HG03342 (cell line): Measurements from ENCODE around the gene LRP1B.

Source experiments
- ATAC-seq: cut with Tn5 transposase; IDR thresholded peaks from one replicate; pipeline ENCODE4 v1.9.1; 2021; ENCODE audit warnings: mild to moderate bottlenecking, moderate library complexity; ENCODE audit not compliant: unreplicated experiment

LRP1B gene

DNA sequence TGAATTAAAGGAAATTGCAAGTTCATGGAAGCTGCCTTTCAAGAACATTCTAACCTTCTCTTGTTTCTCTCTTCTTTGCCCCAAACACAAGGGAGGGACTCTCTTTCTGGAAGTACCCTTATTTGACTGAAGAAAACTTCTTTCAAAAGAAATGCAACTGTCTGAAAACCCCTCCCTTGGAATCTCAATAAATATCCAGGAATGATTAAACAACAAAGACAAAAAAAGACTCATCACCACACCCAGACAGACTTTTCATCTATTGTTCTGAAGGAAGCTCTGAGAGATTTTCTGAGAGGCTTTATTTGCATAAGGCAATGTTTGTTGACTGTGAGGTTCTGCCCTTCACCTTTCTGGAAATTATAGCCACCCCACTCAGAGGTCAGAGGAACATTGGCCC is 1260.9 kb downstream of the LRP1B start:
- ATAC-seq, result no peak

DNA sequence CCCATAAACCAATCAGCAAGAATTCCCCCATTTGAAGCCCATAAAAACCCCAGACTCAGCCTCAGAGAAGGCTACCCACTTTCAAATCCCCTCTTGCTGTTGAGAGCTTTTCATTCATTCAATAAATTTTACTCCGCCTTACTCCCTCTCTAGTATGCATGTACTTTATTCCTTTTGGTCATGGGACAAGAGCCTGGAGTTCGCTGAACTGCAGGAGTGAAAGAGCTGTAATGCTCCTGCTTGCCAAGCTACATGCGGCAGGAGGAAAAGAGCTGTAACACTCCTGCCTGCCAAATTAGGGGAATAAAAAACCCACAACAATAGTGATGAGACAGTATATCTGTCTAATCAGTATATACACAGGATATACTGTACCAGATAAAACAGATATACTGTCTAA is 1261.7 kb downstream of the LRP1B start:
- no peak for ATAC-seq

DNA sequence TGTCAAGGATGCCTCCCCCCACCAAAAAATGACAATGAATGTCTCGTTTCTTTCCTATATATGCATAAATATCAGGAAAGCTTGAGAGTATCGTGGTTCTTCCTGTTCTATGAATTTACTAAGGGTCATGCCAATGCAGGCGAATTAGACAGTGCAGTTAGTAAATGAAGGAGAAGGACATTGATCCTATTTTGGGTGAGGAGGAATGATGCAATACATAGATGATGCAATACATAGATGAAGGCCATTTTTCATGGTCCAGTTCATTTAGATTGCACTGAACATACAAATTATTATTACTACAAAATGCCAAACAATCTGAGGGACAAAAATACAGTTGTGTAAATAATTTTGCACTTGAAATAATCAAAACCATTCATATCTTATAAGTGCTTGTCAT is 1265.0 kb downstream of the LRP1B start:
- no peak for ATAC-seq

DNA sequence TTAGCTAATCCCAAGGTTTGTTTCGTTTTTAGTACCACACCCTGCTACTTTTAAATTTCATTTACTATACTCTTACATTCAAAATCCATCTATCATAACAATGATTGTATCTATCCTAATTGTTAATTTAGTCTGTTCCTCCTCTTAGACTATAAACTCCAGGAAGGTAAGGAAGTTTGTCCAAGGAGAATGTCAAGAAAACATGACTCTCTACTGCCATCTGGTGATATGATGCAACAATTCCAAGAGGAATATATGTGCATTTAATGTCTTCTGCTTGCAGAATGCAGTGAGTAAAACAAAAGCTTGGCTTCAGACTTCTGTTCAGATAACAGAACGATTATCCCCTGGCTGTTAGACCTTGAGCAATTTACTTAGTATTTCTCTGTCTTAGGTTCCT is 1267.1 kb downstream of the LRP1B start:
- ATAC-seq, result peak; percentile 83

DNA sequence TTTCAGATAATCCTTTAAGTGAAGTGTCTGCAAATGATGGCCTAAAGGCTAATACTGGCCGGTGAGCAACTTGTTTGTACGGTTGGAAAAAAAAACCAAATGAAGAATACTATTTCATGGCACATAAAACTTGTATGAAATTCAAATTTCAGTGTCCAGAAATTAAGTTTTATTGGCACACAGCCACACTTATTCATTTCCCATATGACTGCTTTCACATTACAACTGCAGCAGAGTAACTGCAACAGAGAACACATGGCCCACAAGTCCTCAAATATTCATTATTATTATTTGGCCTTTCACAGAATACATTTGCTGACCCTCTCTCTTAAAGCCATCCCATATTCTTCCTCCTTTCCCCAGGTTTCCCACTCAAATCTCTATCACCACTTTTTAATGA is 1268.6 kb downstream of the LRP1B start:
- no peak for ATAC-seq

DNA sequence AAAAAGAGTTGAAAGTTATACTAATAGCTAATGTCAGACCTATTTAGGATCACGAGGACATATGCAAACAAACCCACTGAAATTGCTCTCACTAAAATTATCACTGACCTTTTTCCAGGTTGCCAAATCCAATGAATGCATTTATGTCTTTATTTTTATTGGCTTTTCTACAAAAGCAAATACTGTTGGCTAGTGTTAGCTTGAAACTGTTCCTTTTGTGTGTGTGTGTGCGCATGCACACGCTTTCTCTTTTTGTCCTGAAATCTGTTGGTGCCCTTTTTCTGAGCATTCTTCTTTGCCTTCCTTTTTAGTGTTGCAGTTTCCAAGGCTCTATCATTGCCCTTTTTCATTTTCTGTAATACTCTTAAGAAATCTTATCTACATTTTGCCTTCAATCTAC is 1269.2 kb downstream of the LRP1B start:
- ATAC-seq, result no peak

DNA sequence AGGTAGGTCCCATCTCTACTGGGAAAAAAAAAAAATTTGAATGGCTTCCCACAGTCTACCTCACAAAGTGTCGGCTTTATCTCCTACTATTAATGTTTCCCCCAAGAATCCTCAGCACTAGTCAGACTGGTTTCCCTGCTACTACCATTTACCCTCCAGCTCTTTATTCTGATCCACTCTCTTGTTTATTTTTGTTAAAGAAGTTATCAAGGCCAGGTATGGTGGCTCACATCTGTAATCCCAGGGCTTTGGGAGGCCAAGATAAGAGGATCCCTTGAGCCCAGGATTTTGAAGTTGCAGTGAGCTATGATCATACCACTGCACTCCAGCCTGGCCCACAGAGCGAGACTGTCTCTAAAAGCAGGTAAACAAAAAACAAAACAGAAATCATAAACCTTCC is 1275.3 kb downstream of the LRP1B start:
- ATAC-seq, result no peak

DNA sequence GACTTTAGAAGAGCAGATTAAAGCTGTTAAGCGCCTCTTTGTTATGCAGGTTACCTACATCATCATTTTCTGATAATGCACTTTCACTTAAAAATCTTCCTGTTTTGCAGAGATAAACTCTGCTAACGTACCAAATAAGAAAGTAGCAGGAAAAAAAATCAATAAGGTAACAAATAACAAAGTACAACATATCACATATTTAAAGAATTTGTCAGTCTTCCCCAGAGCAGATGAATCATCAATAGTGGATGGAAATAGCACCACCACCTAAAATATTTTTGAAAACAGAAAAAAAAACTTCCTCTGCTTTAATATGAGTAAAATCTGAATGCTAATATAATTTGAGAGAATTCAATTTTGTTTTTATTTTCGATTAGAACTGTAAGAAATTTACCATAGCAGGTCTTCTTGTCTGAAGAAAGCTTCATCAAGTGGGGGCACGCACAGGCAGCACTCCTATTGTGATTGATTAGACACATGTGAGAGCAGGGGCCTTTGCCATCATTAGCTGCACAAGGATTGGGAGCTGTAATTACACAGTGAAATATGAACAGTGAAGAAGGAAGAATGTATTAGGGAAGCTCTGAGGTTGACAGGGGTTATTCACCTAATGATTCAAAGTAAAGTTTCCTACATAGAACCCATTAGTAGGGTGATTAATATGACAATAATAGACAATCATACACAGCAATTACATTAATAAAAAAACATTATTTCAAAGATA is 1279.4 kb downstream of the LRP1B start:
- ATAC-seq, result no peak

DNA sequence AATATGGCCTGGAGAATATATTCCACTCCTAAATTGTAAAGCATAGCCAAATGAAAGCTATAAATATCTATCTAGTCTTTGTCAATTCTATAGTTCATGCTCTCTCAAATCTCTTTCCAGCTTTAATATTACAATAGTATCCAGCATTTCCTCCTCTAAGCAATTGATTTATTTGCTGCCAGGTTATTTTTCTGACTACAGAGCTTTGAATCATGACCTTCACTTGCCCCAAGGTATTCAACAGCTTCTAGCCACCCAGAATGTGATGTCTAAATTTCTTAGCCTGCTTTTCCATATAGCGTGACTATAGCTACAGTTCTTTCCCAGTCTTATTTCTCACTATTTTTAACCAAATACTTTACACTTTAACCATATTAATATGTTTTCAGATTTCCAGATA is 1287.6 kb downstream of the LRP1B start:
- no peak for ATAC-seq

DNA sequence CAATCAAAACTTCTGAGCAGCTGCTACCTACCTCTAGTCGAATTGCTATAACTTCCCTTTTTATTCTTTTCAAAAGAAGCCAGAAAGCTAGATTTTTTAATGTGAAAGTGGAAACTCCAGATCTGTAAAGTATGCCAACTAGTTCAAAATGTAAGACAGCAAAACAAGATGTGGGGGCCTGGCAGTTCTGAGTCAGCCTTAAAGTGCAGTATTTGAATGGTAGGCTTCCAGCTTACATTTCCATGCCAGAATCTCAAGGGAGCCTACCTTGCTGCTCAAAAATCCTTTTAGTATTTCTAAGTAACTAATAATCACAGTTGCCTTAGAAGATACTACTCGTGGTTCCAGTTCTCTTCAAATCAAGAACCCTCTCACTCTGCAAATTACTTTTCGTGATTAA is 1288.7 kb downstream of the LRP1B start:
- no peak for ATAC-seq

DNA sequence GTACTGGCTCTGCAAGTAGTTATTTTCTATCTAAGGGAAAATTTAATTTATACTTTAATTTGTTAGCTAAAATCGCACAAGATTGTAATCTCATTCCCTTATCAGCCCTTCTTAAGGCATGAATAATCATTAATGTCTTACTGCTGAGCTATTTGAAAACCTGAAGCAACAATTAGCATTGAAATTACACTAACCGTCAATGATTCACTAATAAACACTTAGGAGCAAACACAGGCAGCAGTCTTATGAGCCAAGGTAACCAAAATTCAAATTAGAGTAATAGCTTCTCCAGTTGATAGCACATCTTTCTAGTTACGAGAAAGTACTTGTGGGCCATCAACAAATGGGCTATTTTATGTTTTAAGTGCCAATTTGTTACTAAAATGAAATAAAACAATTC is 1289.7 kb downstream of the LRP1B start:
- ATAC-seq, result no peak

DNA sequence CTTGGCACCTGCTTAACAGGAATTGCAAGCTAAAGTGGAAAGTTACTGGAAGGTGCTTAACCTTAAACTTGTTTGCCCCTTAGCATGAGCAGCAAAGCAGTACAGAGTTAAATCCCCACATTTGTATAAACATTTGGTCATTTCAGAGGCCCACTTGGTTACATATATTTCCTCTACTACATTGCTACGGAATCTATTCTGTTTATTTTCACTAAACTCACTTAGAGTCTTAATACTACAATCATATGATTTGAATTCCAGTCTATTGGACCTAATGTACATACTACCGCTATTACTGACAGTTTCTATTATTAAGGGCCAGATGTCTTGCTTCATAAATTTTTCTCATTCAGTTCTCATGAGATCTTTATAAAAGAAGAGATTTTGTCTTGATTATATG is 1294.0 kb downstream of the LRP1B start:
- no peak for ATAC-seq

DNA sequence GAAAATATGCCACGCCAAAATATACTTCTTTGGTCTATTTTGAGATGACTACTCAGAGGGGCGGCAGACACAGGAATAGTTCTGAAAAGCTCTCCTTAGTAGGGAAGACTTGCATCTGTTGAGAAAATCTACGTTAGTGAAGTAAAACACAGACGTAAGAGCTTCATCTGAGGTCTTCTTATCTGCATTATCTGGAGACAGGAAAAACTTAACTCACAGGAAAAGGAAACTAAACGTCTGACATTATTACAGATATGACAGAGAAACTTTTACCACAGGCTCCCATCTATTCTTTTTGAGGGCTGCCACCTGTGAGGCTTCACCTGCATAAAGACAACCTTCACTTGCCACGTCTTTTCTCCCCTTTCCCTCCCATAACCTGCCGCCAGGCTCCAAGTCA is 1295.7 kb downstream of the LRP1B start:
- no peak for ATAC-seq

DNA sequence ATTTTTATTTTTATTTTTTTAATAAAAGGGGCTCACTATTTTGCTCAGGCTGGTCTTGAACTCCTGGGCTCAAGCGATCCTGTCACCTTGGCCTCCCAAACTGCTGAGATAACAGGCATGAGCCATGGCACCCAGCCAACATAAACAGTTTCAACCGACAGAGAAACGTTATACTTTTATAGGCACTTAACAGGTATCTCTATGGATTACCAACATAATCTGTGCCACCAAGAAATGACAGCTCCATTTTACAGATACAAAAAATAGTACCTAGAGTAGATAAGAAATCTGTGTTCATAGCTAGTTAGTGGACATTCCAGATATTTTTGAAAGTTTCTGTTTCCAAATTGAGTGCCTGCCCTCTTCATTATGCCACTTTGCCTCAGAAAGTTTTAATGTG is 1316.7 kb downstream of the LRP1B start:
- no peak for ATAC-seq

DNA sequence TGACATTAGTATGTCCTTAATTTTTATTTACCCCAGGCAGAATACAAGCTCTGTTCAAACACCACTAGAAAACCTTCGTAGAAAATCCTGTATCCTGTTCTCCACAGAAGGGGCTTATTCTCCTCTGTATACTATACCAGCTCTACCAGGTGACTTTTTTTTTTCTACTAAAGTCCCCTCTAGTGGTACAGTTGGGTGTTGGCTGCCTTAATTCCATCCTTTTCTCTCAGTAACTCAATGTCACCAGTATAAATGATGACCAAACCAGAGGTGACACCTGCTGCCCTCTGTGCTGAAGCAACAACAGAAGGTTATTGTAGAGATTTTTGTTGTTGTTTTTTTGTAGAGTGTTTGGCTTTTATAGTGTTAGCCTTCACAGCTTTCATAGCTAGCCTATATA is 1322.0 kb downstream of the LRP1B start:
- ATAC-seq, result peak; percentile 88

DNA sequence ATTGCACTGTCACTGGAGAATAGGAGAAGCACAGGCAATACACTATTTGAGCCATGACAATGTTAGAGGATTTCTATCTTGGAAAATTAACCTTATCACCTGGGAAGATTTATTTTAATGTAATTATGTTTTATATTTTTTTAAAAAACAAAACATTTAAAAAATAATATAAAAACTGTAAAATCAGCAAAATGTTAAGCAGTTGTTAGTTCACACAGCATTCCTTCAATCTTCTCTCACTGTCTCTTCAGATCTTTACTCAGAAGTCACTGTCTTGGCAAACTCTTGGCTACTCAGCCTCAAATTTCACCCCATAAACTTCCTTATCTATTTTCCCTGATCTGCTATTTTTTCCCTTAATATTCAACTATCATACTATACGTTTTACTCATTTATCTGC is 1322.6 kb downstream of the LRP1B start:
- no peak for ATAC-seq

DNA sequence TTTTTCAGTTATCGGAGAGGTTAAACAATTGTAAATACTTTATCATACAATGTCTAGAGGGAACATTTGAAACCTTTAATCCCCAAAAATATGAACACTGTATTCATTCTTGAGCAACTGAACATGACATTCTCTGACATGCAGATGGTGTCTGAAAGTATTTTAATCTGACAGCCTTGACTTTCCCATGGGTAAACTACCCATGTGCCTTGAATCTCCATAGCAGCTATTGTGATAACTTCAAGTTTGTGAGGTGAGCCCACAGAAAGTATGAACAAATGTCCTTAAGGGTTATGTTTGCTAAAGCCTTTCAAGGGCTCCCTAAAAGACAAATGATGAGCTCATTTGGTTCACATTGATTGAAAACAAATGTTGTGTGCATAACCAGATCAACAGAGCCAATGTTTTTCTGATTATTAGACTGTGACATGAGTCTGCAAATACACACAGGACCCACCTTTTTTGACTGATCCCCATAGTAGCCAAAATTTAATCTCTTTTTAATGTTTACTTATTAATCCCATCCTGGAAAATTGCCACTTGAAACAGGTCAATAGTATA is 1326.0 kb downstream of the LRP1B start:
- no peak for ATAC-seq

DNA sequence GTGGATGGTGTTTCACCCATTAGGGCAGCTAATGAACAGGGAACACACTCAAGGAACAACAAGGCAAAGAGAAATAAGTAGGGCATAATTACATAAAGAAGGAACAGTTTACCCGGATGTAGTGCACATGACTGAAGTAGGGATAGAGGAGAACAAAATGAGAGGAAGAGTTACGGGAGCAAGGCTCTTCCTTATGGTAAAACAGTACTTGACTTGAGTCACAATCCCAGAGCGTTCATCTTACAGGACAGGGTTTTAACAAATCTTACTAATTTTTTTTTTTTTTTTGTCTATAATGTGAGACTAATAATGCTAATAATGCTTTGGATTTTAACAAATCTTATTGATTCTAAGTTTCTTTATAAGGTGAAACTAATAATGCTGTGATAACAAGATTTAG is 1329.5 kb downstream of the LRP1B start:
- ATAC-seq, result no peak

DNA sequence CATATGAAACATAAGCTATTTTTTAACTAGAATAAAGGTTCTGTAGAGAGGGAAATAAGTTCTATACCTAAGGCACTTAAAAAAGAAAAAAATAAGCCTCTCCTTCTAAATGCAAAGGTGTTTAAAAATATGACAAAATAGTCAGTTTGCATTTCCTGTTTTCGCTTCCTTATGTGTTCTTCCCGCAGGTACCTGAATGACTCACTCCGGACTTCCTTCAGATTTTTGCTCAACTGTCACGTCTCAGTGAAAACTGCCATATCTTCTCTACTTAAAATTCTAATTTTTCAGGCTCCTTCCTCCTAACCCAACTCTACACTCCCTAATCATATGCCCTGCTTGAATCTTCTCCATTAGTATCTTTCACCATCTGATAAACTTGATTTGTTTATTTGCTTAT is 1333.1 kb downstream of the LRP1B start:
- peak; percentile 98 for ATAC-seq

DNA sequence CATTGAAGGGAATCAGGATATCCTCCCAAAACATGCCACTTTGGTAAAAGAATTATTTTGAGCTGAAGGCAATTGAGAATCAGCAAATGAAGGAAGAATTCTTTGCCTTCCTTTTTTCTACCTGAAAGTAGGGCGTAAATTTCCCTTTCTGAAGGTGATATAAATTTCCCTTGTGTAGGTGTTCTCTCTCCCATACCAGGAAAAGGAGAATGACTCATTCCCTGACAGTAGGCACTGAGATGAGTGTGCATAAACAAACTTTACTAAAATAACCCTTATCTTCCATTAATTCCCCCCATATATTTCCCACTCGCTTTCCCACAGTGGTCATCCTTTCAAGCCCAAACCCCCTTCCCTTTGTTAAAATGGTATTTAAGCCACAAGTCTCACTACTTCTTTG is 1339.0 kb downstream of the LRP1B start:
- ATAC-seq, result no peak

DNA sequence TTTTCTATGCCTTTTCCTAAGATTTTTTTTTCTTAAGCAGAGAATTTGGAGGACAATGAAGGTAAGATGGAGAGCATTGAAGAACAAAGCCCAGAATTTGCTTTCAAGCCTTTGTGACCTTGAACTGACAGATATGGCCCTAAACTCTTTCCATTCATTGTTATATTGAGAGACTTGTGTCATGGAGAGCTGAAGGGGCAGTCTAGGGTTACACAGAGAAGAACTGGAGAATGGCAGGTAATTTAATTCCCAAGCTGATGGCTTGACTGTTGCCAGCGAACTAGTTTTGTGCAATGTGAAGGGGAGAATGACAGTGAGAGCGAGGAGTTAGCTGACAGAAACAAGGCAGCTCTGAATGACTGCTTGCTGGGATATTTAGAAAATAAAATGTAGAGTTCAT is 1344.2 kb downstream of the LRP1B start:
- no peak for ATAC-seq

DNA sequence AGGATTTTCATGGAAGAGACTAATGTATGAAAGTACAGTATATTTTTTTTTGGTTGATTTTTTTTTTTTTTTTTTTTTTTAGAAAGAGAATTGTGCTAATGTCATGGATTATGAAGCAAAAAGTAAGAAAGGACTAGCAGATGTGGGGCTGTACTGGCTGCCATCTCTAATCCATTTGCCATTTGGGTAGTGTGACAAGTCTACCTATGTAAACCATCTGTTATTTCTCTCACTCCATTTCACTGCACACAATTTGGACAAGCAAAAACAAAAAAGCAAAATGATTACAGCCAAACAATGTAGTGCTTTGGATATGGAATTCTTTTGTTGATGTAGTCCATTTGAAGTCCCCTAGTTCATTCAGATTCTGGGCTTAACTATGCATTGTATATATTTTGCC is 1355.4 kb downstream of the LRP1B start:
- ATAC-seq, result no peak

DNA sequence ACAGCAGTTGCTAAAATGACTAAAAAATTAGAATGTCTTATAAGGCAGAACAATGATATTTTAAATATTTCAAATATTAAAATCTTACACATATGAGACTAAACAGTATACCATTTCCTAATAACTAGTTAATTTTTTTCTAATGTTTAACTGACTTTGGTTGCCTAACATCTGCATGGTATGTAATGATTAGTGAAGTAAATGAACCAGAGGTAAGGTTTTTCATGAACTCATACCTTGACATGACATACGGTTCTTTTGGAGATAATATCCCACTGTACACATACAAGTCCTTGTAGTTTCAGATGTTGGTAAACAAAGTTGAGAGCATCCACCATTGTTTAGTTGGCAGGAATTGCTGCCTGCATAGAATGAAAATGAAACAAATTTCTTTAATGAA is 1360.2 kb downstream of the LRP1B start:
- no peak for ATAC-seq
